ENCODE measurements around the gene NRXN2. TPM values are rescaled to one million over a fixed set of nuclear protein-coding genes. Genes with fewer than 3 reads are reported as not detected.

Gene NRXN2
- total RNA-seq, 1 donor from 2014 or later: 50.4 TPM

- peaks cover 14% of the 10 kb centered on the region for H3K27me3 Mint-ChIP-seq (ENCODE audit: unreplicated experiment)
- H3K9me3 Mint-ChIP-seq (ENCODE audit: unreplicated experiment): peaks cover 5% of the 10 kb centered on the region
- H3K4me3 Mint-ChIP-seq (ENCODE audit: unreplicated experiment): no peak overlapping the region
Measured at GRCh38 chr11:64652586-64653387, 70.2 kb downstream of the NRXN2 start.

GRCh38 chr11:64650923-64651523 lies 72.0 kb downstream of the NRXN2 start:
- peak; percentile 52 for TF ChIP-seq CTCF (IDR thresholded peaks at IDR 0.05; ENCODE audit: partially characterized antibody, unreplicated experiment)
- H3K27ac Mint-ChIP-seq (ENCODE audit: unreplicated experiment): no peak overlapping the region
- peak; percentile 45 for DNase-seq
- H3K4me3 Mint-ChIP-seq (ENCODE audit: unreplicated experiment): no peak overlapping the region
- peaks cover 29% of the 10 kb centered on the region for H3K4me1 Mint-ChIP-seq (ENCODE audit: low read depth, unreplicated experiment)
- H3K27me3 Mint-ChIP-seq (ENCODE audit: unreplicated experiment): peaks cover 13% of the 10 kb centered on the region
- H3K9me3 Mint-ChIP-seq (ENCODE audit: unreplicated experiment): peaks cover 8% of the 10 kb centered on the region
- H3K36me3 Mint-ChIP-seq (ENCODE audit: unreplicated experiment): no peaks in the 10 kb centered on the region

More at GRCh38 chr11:64652586-64653387, 70.2 kb downstream of the NRXN2 start:
- peak; percentile 81 for TF ChIP-seq CTCF (IDR thresholded peaks at IDR 0.05; ENCODE audit: partially characterized antibody, unreplicated experiment)
- Mint-ChIP-seq H3K36me3 (ENCODE audit: unreplicated experiment) (no peaks in the 10 kb centered on the region), H3K27ac (ENCODE audit: unreplicated experiment) (peak overlapping the region; percentile 52), H3K4me1 (ENCODE audit: low read depth, unreplicated experiment) (peaks cover 19% of the 10 kb centered on the region)
- DNase-seq: peak; percentile 95

GRCh38 chr11:64649291-64649697 lies 73.7 kb downstream of the NRXN2 start:
- H3K4me1 Mint-ChIP-seq (ENCODE audit: low read depth, unreplicated experiment): peaks cover 43% of the 10 kb centered on the region
- no peak overlapping the region for H3K4me3 Mint-ChIP-seq (ENCODE audit: unreplicated experiment)
- peak; percentile 54 for TF ChIP-seq CTCF (IDR thresholded peaks at IDR 0.05; ENCODE audit: partially characterized antibody, unreplicated experiment)
- no peak overlapping the region for H3K27ac Mint-ChIP-seq (ENCODE audit: unreplicated experiment)
- H3K27me3 Mint-ChIP-seq (ENCODE audit: unreplicated experiment): peaks cover 21% of the 10 kb centered on the region
- DNase-seq: peak; percentile 56
- H3K36me3 Mint-ChIP-seq (ENCODE audit: unreplicated experiment): no peaks in the 10 kb centered on the region
- H3K9me3 Mint-ChIP-seq (ENCODE audit: unreplicated experiment): peaks cover 8% of the 10 kb centered on the region

GRCh38 chr11:64648551-64648950 lies 74.4 kb downstream of the NRXN2 start:
- no peak for TF ChIP-seq CTCF (IDR thresholded peaks at IDR 0.05; ENCODE audit: partially characterized antibody, unreplicated experiment)
- Mint-ChIP-seq H3K27ac (ENCODE audit: unreplicated experiment) (no peak overlapping the region), H3K9me3 (ENCODE audit: unreplicated experiment) (peaks cover 8% of the 10 kb centered on the region), H3K27me3 (ENCODE audit: unreplicated experiment) (peaks cover 21% of the 10 kb centered on the region), H3K4me3 (ENCODE audit: unreplicated experiment) (no peak overlapping the region), H3K36me3 (ENCODE audit: unreplicated experiment) (no peaks in the 10 kb centered on the region), H3K4me1 (ENCODE audit: low read depth, unreplicated experiment) (peaks cover 44% of the 10 kb centered on the region)
- no peak for DNase-seq
